GM18858 (cell line): ENCODE results near the gene ZFYVE1.
"Not testable (repeated sequence)": the region's sequence is repeated elsewhere in the genome, so short reads cannot be mapped to it uniquely, and the experiment has no call there.

Experiments
- ATAC-seq: cut with Tn5 transposase; IDR thresholded peaks from one replicate; pipeline ENCODE4 v1.9.1; 2021; ENCODE audit not compliant: unreplicated experiment

The ZFYVE1 gene

DNA sequence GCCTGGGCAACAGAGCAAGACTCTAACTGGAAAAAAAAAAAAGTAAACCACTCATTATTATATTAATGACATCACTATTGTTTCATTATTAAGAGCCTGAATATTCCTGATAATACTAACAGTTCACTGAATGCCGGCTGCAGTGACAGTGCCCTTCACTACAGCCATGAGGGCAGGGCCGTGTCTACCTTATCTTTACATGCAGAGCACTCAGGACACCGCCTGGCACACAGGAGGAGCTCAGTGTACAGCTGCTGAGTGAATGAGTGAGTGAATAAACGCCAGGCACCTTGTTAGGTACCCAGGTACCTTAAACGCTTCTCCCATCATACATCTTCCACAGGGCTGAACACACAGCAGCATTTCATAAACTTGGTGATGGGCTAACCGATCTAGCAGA lies 23.2 kb downstream of the ZFYVE1 start:
- ATAC-seq = no peak

DNA sequence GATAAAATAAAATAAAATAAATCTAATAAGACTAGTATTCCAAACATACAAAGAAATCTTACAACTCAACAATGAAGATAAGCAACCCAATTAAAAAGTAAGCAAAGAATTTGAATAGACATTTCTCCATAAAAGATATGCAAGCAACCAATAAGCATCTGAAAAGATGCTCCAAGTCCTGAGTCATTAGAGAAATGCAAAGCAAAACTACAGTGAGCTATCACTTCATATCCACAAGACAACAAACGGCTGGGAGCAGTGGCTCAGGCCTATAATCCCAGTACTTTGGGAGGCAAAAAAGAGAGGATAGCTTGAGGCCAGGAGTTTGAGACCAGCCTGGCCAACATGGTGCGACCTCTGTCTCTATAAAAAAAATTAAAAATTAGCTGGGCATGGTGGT lies 26.8 kb downstream of the ZFYVE1 start:
- no peak for ATAC-seq

DNA sequence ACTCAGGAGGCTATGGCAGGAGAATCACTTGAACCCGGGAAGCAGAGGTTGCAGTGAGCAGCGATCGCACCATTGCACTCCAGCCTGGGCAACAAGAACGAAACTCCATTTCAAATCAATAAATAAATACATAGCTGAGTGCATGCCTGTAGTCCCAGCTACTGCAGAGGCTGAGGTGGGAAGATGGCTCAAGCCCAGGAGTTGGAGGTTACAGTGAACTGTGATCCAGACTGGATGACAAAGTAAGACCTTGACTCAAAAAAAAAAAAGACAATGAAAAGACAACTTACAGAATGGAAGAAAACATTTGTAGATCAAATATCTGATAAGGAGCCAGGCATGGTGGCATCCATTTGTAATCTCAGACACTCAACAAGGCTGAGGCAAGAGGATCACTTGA lies 27.6 kb downstream of the ZFYVE1 start:
- no peak for ATAC-seq

DNA sequence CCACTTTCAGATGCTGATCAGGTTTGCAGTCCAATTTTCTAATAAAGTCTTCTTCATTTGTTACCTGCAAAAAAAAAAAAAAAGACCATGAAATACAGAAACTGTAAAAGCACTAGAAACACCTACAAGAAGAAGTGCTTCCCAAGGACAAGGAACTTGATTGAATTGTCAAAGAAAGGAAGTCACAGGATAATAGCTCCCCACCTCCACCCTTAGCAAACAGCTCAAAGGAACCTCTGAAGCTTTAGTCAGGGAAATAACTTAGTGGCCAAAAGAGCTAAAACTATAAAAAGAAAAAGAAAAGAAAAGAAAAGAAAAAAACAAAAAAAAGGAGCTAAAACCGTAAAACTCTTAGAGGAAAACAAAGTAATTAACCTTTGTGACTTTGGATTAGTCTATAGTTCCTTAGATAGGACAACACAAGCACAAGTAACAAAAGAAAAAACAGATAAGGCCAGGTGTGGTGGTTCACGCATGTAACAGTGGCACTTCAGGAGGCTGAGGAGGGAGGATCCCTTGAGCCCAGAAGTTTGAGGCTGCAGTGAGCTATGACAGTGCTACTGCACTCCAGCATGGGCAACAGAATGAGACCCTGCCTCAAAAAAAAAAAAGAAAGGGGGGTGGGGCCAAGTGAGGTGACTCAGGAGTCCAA lies 28.5 kb downstream of the ZFYVE1 start:
- no peak for ATAC-seq

DNA sequence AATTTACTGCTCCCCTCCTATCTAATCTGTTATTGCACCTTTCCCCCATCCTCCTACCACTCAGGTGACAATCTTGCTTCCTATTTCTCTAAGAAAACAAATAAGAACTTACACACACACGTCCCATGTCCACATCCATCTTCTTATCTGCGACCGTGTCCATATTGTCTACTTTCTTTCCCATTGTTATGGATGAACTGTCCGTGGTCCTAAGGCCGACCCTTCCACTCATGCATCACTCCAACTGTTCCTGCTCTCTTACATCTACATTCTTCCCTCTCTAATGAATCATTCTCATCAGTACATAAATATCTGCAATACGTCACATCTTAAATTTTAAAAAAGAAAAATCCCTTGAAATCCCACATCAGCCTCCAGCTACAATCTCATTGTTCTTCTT lies 30.0 kb downstream of the ZFYVE1 start:
- ATAC-seq = no peak

DNA sequence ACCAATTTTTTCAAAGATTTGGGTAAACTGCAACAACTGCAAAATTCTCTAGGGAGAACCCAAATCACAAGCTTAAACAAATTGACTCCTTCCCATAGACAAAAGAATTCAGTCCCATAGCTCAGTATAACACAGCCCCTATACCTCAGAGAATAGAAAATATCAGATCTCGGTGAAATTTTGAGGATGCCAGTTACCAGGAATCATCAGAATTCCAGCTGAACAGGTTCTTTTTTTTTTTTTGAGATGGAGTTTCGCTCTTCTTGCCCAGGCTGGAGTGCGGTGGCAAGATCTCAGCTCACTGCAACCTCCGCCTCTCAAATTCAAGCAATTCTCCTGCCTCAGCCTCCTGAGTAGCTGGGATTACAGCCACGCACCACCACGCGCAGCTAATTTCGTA lies 36.7 kb downstream of the ZFYVE1 start:
- ATAC-seq = no peak

DNA sequence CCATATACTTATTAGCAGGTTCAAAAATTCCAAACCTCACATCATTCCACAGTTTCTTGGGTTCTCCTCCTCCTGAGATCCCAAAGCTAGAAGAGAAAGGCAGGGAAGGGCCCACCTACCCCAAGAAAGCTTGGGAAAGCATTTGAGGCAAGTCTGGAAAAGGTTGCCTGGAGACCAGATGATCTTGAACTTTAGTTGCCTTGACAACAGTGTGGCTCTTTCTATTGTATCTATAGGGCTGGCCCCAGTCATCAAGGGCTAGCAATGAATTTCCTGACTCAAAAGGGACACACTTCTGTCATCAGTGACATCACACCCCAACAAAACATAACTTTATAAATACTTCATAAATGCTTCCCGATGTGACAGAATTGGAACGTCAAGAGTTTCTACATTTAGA lies 40.0 kb downstream of the ZFYVE1 start:
- no peak for ATAC-seq

DNA sequence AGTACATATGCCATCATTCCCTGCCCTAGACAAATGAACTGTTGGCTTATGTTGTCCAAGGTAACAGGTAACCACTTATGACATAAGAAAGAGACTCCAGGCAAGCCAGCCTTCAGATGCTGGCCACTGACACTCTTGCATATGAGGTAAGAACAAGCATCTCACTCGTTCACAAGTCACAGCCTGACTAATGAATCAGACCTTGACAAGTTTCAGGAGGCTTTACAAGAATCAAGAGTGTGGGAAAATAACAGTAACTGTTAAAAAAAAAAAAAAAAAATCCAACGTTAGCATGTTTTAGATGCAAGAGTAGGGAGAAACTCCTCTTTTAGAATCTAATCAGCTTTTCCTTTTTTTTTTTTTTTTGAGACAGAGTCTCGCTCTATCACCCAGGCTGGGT lies 40.7 kb downstream of the ZFYVE1 start:
- ATAC-seq = no peak

DNA sequence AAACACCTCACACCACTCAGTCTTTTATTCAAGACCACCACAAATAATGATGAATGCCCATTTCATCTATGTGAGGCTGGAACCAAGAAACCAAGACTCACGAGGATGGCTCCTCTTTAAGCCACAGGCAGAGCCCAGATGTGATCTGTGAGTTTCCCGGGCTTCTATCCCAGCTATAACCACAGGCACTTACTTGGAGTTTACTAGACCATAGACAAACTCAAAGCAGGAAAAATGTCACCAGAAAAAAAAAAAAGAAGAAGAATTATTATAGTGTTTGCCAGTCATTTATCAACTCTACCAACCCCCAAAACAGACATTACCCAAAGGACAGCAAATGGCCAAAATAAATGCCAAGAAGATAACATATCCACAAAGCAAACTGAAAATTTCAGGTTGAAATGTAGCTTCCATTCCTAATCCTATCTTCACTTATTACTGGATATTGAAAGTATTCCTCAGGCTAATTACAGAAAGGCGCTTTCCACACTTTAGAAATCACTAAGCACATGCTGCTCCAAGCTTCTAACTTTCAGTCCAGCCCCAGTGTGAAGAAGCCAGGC lies 44.7 kb downstream of the ZFYVE1 start:
- no peak for ATAC-seq

DNA sequence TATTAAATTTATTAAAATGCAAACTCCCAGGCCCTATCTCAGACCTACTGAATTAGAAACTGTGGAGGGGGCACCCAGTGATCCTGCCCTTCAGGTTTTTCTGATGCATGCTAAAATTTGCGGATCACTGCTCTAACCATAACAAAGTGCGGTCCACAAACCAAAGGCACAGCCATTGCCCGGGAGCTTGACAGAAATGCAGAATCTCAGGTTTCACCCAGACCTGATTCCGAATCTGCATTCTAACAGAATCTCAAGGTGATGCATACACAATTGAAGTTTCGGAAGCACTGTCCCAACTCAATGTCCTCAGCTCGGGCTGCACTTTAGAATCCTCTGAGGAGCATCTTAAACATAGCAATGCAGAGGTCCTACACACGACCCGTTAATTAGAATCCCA lies 46.0 kb downstream of the ZFYVE1 start:
- no peak for ATAC-seq

DNA sequence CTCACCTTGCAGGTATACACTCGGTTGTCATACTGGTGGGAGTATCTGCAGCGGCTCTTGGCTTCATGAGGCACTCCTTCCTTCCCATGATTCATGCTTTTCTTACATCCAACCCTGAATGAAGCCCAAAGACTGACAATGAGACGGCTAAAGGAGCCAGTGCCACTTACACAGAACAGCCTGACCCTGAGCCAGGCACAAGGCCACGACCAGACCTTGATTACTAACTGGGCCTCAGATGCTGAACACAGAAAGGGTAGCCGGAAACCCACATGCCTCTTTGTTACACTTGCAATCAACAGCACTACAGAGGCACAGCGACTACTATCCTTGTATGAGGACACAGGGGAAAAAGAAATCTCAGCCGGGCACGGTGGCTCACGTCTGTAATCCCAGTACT lies 48.0 kb downstream of the ZFYVE1 start:
- no peak for ATAC-seq

DNA sequence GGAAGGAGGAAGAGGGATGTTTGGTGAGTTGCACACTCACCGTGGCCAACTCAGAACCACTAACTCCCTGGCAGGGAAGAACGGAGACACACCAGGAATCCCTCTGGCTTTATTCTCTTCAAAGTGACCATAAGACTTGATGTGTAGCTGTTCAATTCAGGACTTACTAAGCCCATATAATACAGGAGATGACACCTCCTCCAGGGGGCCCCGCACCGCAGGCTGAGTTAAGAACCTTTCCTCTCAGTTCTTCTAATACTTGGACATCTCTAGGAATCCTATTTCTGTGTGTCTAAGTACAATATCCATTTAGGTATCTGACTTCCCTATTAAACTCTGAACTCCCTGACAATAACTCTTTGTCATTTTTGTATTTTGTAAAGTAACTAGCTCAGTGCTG lies 51.1 kb downstream of the ZFYVE1 start:
- no peak for ATAC-seq

DNA sequence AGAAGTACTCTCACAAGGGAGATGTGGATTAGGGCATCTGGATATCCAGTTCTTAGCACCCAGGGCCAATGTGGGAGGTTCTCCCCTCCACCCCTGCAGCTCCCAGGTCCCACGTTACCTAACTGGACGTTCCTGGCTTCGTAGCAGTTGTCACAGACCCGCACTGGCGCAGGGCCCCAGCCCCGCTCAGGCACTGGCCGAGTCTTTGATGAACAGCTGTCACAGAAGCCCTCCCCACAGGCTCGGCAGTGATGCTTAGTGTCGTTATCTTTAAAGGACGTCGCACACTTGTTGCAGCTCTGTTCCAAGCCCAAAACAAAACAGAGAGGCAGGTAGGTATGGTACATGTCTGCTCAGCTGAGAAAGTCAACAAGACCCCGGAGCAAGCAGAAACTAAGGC lies 52.2 kb downstream of the ZFYVE1 start:
- ATAC-seq = no peak

DNA sequence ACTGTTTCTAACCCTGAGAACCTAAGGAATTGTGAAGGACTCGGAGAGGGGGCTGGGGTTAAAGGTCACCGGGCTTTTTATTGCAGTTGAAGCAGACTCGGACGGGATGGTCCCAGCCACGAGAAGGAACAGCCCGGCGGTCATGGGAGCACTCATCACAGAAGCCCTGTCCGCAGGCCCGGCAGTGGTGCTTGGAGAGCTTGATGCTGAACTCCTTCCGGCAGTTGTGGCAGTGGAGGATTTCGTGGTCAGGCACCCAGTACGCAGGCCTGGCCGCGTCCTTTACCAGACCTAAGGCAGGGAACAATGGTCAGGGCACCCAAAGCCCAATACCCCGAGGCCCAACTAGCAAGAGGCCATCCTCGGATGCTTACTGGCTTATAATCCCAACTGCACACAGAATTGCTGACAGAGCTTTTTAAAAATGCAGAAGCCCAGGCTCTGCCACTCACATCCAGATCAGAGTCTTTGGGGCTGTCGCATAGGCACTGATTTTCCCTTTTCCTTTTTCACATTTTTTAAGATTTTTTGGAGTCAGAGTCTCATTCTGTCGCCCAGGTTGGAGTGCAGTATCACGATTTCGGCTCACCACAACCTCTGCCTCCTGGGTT lies 56.0 kb downstream of the ZFYVE1 start:
- ATAC-seq = no peak

DNA sequence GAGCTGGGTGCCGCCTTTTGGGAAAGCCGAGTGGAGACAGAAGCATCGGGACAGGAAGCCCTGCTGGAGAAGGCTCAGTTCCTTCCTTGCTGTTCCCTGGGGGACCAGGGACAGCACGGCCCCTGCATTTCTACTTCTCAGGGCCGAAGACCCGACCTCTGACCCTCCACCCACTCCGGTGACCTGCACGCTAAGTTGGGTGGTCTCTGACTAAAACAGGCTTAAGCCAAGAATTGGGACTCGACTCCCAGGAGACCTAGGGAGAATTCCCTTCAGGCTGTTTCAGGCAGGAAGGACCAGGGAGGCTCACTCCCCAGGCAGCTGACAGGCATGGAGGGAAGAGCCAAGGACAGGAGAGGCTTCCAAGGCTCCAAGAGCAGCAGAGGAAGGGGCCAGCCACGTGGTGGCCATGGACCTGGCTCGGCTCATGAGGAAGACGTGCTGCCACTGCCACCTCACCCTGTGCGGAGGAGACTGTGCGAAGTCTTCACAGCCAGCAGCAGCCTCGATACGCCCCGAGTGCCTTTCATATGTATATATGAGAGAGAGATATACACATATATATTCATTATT lies 56.8 kb downstream of the ZFYVE1 start:
- no peak for ATAC-seq

DNA sequence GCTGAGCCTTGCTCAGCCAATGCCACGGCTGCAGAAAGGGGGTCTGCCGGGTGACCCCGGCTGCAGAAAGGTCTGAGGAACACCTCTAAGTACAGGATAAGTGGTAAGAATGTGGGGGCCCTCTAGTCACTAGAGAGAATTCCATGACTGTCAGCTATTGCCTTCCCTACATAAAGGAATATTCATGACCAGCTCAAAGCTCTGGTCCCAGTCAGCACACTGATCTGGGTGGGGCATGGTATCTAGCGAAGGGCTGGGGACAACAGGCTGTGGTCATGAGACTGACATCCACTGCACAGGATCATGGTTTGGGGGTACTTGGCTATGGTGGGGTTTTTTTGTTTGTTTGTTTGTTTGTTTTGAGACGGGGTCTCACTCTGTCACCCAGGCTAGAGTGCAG lies 58.6 kb downstream of the ZFYVE1 start:
- no peak for ATAC-seq

DNA sequence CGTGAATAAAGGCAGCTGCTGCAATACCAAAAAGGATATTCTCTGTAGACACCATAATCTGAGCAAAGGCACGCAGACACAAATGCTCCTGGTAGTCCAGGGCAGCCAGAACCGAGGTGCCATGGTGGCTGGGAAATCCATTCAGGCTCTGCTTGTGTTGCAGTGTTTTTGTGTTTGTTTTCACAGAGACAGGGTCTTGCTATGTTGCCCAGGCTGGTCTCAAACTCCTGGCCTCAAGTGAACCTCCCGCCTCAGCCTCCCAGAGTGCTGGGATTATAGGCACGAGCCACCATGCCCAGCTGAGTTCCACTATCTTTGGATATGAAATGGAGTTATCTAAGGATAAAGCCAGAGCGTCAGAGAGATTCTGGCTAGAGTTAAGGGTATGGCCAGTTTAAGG lies 60.9 kb downstream of the ZFYVE1 start:
- ATAC-seq = no peak

DNA sequence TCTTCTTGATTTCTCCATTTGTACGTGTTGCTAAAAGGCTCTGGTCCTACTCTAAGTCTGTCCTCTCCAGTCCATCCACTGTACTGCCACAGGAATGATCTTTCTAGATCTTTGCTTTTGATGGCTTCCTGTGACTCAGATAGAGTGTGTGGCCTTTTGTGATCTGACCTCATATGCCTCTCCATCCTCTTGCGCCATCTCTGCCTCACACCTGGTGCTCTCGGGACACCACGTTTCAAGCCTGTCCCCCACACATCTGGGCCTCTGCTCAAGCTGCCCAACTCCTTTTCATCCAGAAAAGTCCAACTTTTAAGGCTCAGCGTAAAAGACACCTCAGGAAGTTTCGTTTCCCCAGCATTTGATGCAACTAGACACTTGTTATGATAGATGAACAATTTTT lies 61.7 kb downstream of the ZFYVE1 start:
- no peak for ATAC-seq

DNA sequence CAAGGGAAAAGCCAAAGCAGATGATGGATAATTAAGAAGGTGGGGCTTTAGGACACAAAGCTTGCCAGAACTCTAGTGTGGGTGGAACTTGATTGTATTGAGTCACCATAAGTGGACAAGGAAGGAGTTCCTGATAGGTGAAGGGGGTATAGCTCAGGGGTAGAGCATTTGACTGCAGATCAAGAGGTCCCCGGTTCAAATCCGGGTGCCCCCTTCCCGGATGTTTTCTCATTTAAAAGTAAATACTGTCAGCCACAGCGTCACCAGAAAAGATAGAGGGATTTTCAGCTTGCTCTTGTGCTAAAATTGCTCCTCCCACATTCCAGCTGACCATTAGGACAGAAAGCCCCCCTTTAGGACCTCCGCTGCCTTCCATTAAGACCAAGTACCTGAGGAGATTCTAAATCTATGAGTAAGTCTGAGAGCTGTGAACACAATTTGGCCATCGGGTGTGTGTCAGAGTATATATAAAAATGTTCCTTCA lies 64.0 kb downstream of the ZFYVE1 start:
- no peak for ATAC-seq

DNA sequence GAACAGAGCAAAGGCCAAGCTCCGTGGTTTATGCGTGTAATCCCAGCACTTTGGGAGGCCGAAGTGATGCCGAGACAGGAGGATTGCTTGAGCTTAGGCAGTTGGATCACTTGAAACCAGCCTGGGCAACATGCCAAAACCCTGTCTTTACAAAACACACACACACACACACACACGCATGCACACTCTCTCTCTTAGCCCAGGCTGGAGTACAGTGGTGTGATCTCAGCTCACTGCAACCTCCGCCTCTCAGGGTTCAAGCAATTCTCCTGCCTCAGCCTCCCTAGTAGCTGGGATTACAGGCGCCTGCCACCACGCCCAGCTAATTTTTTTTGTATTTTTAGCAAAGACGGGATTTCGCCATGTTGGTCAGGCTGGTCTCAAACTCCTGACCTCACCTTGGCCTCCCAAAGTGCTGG lies 64.6 kb downstream of the ZFYVE1 start:
- not testable (repeated sequence) for ATAC-seq

DNA sequence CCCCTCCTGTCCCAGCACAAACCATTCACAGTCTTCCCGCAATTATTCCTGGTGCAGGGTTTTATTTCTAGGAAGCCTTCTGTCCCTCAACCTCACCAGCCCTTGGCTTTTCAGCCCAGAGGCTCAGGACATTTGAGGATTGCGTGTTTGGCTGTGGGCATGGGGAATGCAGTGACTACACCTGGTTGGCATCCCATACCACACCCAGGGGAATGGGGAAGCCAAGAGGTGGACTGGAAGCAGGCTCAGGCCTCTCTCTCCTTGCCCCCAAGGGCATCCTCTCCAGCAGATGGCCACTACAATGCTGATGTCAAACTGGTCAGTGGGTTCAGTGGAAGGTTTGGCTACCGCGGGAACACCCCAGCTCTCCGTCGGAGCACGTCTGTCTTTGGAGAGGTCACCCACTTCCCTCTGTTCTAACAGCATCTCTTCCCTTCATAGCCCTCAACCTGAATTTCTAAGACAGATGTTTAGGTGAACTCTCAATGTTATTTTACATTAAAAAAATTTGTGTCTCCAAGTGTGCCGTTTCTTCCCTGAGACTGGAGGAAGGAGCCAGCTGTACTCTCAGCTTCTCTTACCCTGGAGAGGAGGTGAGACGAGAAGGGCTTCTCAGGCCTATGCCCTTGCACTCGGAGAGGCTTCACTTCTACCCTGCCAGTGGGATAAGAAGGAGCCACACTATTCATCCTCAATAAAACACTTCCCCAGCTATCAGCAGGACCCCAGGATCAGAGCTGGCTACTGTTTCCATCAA lies 65.1 kb downstream of the ZFYVE1 start:
- ATAC-seq = no peak

DNA sequence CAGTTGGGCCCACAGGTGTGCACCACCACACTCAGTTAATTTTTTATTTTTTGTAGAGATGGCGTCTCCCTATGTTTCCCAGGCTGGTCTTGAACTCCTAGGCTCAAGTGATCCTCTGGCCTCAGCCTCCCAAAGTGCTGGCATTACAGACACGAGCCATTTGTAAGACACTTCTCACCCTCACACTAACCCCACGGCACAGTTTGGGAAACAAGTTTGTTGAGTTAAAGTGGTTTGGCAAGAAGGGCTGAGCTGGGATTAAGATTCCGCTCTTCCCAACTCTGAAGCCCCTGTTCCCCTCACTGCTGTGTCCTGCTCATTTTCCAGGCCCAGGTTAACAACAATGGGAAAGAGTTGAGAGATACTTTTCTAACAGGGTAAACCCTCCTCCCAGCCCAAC lies 65.9 kb downstream of the ZFYVE1 start:
- not testable (repeated sequence) for ATAC-seq
